SK-MEL-5 (cell line): ENCODE data around the gene RUNDC3A. TPM values are rescaled to one million over a fixed set of nuclear protein-coding genes. Genes with fewer than 3 reads are reported as not detected.
A peak's percentile ranks its signal among the peaks of the same experiment; 100 is the strongest.

ENCODE experiments used
- DNase-seq: peaks from one replicate; pipeline ENCODE4 v3.0.0-alpha.2; 2016; ENCODE audit warnings: low read depth, low spot score
- in situ Hi-C: cut with HindIII; loops from 2 replicates; pipeline ENCODE4 v1.10.0; 2016; ENCODE audit warnings: low sequenced_read_pairs, high pct_unique_total_duplicates, low pct_unique_long_range_greater_than_20kb
- polyA plus RNA-seq, 2 experiments: library from polyadenylated mRNA; depleted of rRNA; stranded (reverse); fragments of >200 nt; gene quantifications; 2 replicates each; pipeline ENCODE4 v1.2.3, GENCODE V29; 2015
- total RNA-seq: library from RNA; depleted of rRNA; stranded (reverse); fragments of >200 nt; shearing (Covaris generic); gene quantifications from 2 replicates; pipeline ENCODE4 v1.2.3, GENCODE V29; 2014; rRNA removed

Gene RUNDC3A
- total RNA-seq: 0.50 and 0.67 TPM in 2 replicates
- 0.82 and 0.98 TPM in 2 replicates for polyA plus RNA-seq (2015; cell fraction: cytosol; rRNA removed)
- polyA plus RNA-seq (2015; cell fraction: nucleus; rRNA removed): 0.32 and 1.5 TPM in 2 replicates

DNA sequence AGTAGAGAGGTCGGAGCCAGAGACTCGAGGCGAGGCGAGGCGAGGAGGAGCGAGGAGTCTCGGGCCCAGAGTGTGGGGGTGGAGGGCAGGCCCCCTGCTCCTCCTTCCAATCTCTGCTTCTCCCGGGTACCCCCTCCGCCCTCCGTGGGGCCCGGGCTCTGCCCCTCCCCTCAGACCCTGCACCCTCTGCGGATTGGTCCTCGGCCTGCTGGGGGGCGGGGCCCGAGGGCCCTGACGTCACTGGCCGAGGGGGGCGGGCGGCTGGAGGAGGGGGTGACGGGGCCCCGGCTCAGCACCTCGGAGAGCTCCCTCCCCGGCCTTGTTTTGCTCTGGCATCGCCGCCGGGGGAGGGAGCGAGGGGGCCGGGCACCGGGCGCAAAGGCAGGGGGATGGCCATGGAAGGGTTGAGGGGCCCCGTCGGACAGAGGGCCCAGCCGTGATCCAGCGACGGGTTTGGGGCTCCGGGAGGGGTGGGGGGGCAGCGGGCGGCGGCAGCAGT is at the start of gene RUNDC3A:
Gene RUNDC3A (plus strand): TSS at position 282 of the 499 bp plus-strand sequence. CDS start 232 bp downstream, outside the sequence.
- DNase-seq: peak; percentile 77
- in situ Hi-C loops: no loop called here

DNA sequence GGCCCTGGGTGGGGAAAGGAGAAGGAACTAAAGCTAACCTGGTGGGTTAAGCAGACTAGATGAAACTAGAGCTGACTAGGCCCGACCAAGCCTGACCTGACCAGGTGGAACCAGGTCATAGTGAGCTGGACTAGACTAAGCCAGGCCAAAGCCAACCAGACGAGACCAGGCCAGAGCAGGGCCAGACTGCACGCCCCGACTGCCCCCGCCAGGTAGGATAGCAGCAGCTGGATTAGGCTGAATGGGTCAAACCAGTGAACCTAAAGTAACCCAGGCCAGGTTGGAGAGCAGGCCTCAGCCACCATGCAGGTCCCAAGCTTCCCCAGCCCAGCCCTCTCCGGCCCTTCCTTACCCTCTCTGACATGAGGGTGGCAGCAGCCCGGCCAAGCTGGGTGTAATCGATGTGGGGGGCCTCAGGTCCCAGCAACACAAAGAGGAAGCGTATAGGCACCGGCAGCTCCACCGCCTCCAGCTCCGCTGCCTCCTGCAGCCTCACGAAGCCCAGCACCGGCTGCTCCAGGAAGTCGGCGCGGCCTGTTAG is 49.5 kb upstream of the RUNDC3A start:
- no peak for DNase-seq
- in situ Hi-C loops: no loop called here

DNA sequence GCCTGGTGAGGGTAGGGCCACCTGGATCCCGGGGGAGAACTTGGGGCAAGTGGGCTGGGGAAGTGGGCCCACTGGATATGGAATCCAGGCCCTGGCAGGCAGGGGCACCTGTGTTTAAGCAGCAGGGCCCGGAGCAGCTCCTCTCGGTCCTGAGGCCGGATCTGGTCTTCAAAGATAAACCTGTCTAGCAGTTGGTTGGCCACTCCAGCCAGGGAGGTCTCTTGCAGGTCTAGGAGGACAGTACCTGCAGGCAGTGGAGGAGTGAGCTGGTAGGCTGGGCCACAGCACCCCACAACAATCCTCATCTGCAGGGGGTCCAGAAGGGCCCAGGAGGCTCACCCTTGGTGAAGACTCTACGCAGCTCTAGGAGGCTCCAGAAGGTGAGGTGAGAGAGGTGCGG is 48.1 kb upstream of the RUNDC3A start:
- no peak for DNase-seq
- in situ Hi-C loops: no loop called here

DNA sequence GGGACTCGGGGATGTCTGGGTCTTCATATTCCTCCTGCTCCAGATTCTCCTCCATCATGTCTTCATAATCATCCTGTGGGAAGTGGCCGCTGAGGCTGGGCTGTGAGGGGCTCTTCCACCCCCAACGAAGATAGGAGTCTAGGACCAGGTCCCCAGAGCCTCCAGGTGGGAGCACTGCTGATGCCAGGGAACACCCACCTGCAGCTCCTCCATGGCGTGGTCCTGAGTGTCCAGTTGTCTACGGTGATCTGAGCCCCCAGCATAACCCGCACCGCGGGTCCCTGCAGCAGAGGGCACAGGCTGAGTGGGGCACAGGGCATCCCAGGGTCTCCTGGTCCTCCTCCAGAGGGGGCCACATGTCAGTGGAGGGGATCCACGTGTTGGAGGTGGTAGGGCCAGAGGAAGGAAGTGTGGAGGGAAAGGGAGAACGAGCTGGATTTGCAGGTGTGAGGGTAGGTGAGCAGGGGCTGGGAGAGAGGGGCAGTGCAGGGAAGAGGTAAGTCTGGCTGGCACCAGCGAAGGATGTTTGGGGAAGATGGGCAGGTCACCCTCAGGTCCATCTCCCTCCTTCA is 45.7 kb upstream of the RUNDC3A start:
- no peak for DNase-seq
- in situ Hi-C loops: no loop called here

DNA sequence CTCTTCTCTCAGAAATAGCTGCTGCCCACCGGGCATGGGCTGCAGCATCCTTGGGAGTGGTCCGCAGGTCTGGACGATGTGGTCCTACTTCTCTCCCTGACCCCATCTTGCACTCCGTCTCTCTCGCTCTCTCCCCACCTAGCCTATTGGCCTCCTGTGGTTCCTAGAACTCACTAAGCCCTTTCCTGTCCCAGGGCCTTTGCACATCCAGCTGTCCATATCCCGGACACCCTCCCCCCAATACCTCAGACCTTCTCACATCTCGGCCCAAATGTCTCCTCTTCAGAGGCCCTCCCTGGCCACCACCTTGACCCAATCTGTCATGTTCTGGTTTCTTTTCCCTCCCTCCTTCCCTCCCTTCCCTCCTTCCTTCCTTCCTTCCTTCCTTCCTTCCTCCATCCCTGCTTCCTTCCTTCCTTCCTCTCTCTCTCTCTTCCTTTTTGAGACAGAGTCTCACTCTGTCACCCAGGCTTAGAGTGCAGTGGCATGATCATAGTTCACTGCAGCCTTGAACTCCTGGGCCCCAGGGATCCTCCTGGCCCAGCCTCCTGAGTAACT is 45.0 kb upstream of the RUNDC3A start:
- no peak for DNase-seq
- in situ Hi-C loops: no loop called here

DNA sequence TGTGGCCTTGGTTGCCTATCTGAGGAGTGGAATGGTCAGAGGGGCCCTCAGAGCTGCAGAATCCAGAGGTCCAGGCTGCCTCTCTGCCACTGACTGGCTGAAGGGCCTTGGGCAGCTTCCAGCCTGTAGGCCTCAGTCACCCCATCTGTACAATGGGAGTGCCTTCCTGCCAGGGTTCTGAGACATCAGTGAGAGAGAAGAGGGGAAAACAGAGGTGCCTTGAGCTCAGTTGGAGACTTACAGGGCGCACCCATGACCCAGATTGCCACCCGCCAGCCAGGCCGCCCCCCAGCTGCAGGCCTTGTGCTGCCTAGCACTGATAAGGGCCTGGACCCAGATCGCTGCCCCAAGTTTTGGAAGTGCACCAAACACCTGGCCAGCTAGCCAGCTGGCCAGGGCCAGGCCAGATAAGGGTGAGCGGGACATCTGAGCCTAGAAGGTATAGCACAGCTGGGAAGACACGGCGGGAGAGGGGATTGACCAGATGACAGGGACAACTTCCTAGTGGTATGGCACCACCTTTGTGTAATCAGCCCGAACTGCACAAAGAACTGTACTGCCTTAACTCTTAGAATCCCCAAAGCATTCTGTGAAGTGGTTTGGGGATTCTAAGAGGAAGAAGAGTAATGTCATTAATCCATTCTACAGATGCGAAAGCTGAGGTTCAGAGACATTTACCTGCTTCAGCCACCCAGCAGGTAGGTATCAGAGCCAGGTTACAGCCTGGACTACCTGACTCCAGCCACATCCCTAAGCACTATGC is 41.8 kb upstream of the RUNDC3A start:
- DNase-seq: no peak
- in situ Hi-C loops: no loop called here

DNA sequence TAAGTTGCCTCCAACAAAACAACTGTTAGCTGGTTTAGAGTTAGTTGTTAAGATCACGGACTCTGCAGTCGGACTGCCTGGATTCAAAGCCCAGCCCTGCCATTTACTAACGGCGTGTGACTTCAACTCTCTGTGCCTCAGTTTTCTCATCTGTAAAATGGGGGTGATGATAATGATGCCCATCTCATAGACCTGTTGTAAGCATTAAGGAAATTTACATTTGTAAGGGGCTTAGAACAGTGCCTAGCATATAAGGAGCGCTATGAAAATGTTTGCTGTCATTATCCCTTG is 41.3 kb upstream of the RUNDC3A start:
- DNase-seq: no peak
- in situ Hi-C loops: no loop called here

DNA sequence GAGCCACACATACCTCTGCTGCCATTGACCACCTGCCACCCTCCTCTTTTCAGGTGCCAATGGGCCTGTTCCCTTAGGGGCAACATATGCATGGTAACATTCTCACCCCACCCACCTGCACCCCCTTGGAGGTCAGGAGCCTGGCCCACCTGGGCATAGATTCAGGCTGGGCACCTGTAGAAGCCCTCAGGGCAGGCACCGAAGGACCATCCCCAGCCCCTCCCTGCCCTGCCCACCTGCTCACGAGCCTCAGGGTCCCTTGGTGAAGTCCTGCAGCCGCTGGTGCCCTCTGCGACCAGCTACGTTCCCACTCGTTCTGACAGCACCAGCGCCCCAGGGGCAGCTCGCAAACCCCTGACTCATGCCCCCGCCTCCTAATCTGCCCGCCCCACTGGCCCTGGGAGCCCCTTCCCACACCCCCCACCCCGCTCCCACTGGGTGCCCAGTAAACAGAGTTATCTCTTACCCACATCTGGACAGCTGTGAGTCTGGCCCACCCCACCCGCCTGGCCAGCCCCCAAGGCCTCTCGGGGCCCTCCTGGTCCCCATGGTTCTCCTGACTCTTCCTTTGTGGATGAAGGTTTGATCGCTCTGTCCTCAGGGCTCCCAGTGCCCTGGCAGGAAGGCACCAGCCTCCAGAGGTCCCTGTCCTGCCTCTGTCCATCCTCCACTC is 40.4 kb upstream of the RUNDC3A start, which contains the start of gene SLC4A1:
Gene SLC4A1 (minus strand): TSS at position 318 of the 673 bp plus-strand sequence. CDS start 5,269 bp downstream, outside the sequence.
- no peak for DNase-seq
- in situ Hi-C loops: no loop called here

DNA sequence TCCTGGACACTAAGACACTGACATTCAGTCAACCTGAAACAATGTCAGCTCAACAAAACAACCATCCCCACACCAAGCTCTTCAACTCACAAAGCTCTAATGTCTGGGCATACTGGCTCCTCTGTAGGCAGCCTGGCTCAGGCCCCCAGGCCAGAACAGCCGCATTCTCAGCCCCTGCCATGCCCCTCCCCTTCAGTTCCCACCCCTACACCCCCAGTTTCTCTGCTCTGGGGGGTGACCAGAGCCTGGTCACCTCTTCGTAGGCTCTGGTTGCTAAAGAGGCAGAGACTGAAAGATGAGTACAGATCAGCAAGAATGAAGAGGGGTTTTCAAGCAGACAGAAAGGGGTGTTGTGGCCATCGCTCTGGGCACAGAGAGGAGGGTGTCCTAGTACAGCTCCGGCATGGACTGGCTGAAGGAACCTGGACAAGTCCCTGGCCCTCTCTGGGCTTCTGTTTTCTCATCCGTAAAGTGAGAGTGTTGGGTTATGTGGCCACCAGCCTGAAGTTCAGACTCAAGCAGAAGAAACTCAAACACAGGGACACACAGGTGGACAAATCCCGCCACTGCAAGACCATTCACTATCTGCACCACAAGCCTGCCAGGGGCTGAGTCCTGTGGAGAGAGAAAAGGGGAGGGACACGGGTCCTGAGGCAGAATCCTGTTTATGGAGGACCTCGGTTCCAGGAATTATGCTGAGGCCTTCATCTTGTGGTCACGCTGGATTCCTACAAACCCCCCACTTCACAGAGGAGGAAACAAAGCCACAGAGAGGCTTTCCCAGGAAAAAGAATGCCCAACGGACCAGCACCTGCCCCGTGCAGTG is 39.5 kb upstream of the RUNDC3A start:
- in situ Hi-C loops: no loop called here

GRCh38 chr17:44269535-44270240 is 38.7 kb upstream of the RUNDC3A start:
- DNase-seq: no peak
- in situ Hi-C loops: no loop called here

More for the DNA sequence above, 39.5 kb upstream of the RUNDC3A start:
- no peak for DNase-seq

GRCh38 chr17:44272321-44272951 is 36.0 kb upstream of the RUNDC3A start:
- no peak for DNase-seq
- in situ Hi-C loops: no loop called here

GRCh38 chr17:44272954-44273353 is 35.4 kb upstream of the RUNDC3A start:
- in situ Hi-C loops: no loop called here
- no peak for DNase-seq

DNA sequence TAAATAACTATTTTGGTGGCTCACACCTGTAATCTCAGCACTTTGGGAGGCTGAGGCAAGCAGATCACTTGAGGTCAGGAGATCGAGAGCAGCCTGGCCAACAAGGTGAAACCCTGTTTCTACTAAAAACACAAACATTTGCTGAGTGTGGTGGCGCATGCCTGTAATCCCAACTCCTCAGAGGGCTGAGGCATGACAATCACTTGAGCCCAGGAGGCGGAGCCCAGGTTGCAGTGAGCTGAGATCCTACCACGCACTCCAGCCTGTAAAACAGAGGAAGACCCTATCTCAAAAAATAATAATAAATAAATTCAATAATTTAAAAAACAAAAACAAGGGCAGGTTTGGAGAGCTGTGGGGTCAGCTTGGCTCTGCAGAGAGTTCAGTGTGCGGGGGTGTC is 34.8 kb upstream of the RUNDC3A start:
- DNase-seq: no peak
- in situ Hi-C loops: no loop called here

- DNase-seq: no peak
- in situ Hi-C loops: no loop called here
These were observed 30.4 kb upstream of the RUNDC3A start for GRCh38 chr17:44277976-44278375.

GRCh38 chr17:44279346-44279665 is 29.1 kb upstream of the RUNDC3A start:
- DNase-seq: no peak
- in situ Hi-C loops: no loop called here

DNA sequence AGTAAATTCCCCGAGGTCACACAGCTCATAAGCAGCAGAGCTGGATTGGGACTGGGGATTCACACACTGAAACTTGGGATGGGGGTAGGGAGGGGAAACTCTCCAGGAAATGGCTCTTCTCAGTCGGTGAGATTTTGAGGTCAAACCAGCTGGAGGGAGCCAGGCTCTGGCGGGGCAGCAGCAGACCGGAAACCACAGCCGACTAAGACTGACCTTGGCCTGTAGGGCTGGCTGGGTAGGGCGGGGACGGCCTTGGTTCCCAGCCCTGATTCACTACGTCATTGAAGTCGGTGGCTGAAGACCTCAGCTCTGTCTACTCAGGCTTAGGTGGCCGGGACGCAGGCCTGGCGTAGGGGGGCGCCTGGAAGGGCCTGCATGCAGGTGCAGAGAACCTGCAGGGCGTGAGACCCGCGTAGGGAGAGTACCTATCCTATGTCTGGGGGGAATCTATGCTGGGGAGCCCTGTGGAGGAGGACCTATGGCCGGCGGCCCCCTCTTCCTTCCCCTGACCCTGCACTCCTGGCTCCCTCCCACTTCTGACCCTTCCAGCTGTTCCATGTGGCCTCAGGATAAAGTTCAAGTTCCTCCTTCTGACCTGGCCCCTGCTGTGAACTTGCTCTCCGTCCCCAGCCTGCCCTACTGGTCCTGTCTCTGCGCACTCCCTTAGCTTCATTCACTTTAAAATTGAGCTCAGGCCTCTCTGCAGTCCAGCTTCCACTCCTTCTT is 28.6 kb upstream of the RUNDC3A start:
- DNase-seq: peak; percentile 36
- in situ Hi-C loops: no loop called here
